T1000 (cell line): ENCODE data around the gene MTA1.

Source experiments
- DNase-seq: peaks from one replicate; lab custom pipeline; 2025; ENCODE audit warnings: mixed read lengths; lab: John Stamatoyannopoulos, UW

Gene MTA1

GRCh38 chr14:105424861-105425260, 5.2 kb downstream of the MTA1 start:
- no peak for DNase-seq

GRCh38 chr14:105425823-105426247, 6.2 kb downstream of the MTA1 start:
- DNase-seq: no peak

- DNase-seq: no peak
These were observed 6.9 kb downstream of the MTA1 start for GRCh38 chr14:105426416-105427130.

GRCh38 chr14:105427412-105427811, 7.8 kb downstream of the MTA1 start:
- DNase-seq: no peak

- no peak for DNase-seq
These were observed 8.4 kb downstream of the MTA1 start for GRCh38 chr14:105427936-105428485.

GRCh38 chr14:105430042-105430441, 10.4 kb downstream of the MTA1 start:
- no peak for DNase-seq

- peak; percentile 38 for DNase-seq
These were observed 10.9 kb downstream of the MTA1 start for GRCh38 chr14:105430565-105430964.

GRCh38 chr14:105431256-105431655, 11.6 kb downstream of the MTA1 start:
- no peak for DNase-seq

- DNase-seq: no peak
These were observed 13.0 kb downstream of the MTA1 start for GRCh38 chr14:105432657-105433056.

- no peak for DNase-seq
These were observed 13.6 kb downstream of the MTA1 start for GRCh38 chr14:105433161-105433605.

GRCh38 chr14:105436402-105436801, 16.8 kb downstream of the MTA1 start:
- DNase-seq: no peak

GRCh38 chr14:105436891-105437722, 17.5 kb downstream of the MTA1 start:
- DNase-seq: no peak

- no peak for DNase-seq
These were observed 18.3 kb downstream of the MTA1 start for GRCh38 chr14:105437723-105438500.

- DNase-seq: no peak
These were observed 19.6 kb downstream of the MTA1 start for GRCh38 chr14:105439179-105439578.

GRCh38 chr14:105439710-105440553, 20.3 kb downstream of the MTA1 start:
- no peak for DNase-seq

- DNase-seq: no peak
These were observed 20.9 kb downstream of the MTA1 start for GRCh38 chr14:105440554-105440900.

GRCh38 chr14:105440992-105441391, 21.4 kb downstream of the MTA1 start:
- DNase-seq: no peak

GRCh38 chr14:105442125-105442524, 22.5 kb downstream of the MTA1 start:
- no peak for DNase-seq

GRCh38 chr14:105442834-105443233, 23.2 kb downstream of the MTA1 start:
- no peak for DNase-seq

- no peak for DNase-seq
These were observed 25.2 kb downstream of the MTA1 start for GRCh38 chr14:105444859-105445258.

GRCh38 chr14:105445290-105445689, 25.7 kb downstream of the MTA1 start:
- no peak for DNase-seq
